ENCODE results near the gene CTPS2.
"Not testable (repeated sequence)": the region's sequence is repeated elsewhere in the genome, so short reads cannot be mapped to it uniquely, and the experiment has no call there.

Gene CTPS2

DNA sequence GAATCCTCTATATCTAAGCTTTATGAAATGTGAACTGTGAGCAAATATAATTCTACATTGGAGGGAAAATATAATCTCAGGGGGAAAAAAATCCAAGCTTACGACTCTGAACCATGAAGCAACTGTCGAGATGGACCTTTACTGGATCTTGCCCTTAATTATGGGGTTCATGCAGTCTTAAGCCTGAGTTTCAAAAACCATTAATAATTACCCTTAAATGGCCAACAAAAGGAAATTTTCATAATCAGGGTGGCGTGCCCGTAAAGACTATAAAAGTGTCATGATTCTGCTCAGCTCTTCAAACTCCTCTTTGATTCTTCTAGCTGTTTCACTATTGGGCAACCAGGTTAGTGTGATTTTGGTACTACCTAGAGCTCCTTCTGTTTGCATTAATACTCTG, 62.6 kb downstream of the CTPS2 start, which contains the start of gene S100G:
Gene S100G, plus strand, starts transcription at position 301 of the 400 bp plus-strand sequence. CDS start 849 bp downstream, outside the sequence.
- no peak for DNase-seq

DNA sequence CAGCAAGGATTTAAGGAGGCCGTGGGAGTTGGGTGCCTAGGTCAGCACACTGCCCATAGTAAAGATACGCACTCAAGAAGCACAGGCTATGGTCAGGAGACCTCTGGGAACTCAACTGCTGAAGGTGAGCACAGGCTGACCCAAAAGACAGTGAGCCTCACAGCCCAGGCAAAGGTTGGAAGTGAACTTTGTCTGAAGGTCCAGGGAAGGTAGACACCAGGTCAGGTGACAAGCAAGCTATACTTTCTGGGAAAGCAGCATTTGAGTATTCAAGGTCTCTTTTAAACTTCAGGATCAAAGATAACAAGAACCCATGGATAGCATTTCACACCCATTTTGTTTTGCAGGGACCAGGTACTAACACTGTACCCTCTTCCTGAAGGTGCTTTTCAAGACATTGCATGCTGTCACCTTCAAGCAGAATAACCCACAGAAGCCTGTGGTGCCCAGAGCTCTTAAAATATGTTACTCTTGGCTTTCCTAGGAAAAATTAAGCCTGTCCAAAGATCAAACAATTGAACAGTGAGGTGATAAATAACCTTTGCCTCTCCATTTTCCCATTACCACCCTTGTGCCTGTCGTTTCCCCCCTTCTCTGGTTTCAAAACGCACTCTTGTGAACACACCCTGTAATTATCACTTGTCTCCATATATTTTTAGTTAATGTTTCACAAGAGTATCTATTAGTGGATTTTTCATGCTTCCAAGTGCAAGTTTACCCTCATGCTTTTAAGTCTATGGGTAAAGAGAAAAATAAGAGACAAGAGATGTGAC, 65.9 kb downstream of the CTPS2 start:
- no peak for DNase-seq

GRCh38 chrX:16643176-16643575, 69.3 kb downstream of the CTPS2 start:
- no peak for DNase-seq

DNA sequence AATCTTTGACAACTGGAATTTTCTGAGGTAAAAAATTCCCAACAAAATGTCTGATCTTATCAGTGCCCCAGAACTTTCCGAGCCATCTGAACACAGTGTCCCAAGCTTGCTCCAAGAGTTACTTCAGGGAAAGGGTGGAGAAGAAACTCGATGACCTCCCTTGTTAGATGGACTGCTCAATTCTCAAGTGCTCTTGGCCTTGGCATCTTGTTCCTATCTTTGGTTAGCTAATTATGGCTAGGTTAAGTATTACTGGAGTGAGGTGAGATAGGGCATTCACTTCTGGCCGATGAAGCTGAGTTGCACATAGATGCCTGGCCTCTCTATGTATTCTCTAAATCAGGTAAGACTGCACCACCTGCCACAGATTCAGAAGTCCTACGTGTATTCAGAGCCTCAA, 71.6 kb downstream of the CTPS2 start:
- DNase-seq, result no peak

DNA sequence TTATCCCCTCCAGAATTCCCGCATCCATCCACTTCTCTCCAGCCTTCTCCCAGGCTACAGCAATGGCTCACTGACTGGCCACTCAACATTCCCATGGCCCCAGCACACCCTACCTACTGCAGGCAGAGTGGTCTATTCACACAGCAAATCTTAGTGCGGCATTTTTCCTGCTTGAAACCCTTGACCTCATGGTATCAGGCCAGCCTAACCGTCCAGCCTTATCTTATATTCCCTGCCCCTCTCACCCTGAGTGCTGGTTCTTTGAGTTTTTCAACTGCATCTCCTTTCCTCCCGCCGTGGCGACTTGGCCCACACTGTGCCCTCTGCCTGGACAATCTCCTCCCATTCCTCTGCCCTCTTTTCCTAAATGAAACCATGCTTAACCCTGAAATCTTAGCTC, 72.5 kb downstream of the CTPS2 start:
- DNase-seq, result no peak

DNA sequence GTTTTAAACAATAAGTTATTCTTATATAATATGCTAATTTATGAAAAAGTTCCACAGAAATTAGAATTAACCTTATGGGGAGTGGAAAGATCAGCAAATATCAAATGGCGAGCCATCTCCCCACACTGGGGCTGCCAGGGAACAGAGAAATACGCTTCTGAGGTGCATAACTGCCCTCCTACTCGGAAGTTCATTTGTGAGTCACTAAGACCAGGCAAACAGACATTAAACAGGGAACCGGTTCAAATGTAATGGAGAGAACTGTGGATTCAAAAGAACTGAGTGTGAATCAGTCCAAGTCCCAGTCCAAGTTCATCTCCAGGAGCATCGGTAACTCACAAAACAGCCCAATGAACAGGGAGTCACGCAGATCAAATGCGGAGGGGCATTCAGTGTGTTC, 73.9 kb downstream of the CTPS2 start:
- DNase-seq, result no peak

DNA sequence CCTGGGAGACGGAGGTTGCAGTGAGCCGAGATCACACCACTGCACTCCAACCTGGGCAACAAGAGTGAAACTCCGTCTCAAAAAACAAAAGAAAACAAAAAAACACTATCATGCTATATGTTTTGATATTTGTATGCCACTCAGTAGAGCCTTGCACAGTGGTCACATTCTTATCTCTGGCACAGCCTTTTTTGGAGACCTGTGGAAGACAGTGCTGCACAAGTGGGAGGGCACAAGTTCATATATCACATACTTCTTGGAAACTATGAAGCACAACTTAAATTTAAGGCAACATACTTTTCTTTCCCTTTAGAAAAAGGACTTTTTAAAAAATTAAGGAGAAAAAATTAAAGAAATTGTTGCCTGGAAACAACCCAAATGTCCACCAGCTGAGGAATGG, 76.9 kb downstream of the CTPS2 start:
- DNase-seq, result no peak

GRCh38 chrX:16635040-16635439, 77.4 kb downstream of the CTPS2 start:
- DNase-seq, result no peak

DNA sequence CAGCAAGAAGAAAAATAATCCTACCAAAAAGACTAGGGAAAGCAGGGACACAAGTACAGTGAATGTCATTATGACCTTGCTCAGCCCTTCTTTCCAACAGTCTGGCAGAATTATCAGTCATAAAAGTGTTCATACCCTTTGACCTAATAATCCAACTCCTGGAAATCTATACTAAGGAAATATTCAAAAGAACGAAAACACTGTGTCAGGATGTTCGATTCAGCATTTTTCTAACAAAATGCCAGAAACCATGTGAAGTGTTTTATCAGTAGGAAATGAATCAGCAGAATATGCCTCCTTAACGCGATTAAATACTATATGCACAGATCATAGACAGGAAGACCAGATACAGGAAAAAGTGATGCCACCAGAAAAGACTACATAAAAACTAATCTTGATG, 78.7 kb downstream of the CTPS2 start:
- no peak for DNase-seq

- no peak for DNase-seq
Observed at GRCh38 chrX:16629909-16630308, 82.6 kb downstream of the CTPS2 start.

GRCh38 chrX:16628946-16629595, 83.4 kb downstream of the CTPS2 start:
- DNase-seq, result no peak

- DNase-seq, result not testable (repeated sequence)
Observed at GRCh38 chrX:16628511-16628910, 84.0 kb downstream of the CTPS2 start.

- DNase-seq, result no peak
Observed at GRCh38 chrX:16619024-16619423, 93.4 kb downstream of the CTPS2 start.

DNA sequence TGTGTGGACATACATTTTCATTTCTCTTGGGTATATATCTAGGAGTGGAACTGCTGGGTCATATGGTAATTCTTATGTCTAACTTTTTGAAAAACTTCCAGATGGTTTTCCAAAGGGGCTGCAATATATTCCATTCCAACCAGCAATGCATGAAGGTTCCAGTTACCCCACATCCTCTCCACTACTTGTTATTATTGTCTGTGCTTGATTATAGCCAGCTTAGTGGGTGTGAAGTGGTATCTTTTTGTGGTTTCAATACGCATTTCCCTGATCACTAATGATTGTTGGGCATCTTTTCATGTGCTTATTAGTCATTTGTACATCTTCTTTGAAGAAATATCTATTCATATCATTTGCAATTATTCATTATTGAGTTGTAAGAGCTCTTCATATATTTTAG, 94.0 kb downstream of the CTPS2 start:
- no peak for DNase-seq

GRCh38 chrX:16617382-16617781, 95.1 kb downstream of the CTPS2 start:
- no peak for DNase-seq

DNA sequence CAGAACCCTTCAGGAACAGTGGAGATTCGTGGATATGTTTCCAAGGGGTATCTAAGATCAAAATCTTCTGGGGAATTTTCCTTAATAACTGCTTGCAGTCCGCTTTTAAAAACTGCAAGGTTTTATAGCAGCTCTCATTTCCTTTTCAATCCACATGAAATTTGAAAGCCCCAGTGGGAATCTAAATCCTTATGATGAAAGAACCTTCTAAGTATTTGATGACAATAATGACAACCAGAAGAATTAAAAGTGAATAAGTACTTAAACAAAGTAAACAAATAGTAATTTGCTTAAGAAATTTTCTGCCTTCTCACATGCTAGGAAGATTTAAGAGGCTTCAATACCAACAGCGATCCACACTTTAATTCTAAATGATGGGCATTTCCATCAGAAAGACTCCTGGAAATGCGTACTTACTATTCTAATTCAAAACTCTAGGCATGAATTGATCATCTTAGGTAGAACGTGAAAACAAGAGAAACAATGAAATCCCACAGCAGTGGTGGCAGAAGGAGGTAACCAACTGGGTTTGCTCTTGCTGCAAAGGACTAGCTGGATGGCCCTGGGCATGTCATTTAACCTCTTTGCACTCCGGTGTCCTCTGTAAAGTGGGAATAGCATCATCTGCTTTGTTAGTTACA, 100.1 kb downstream of the CTPS2 start:
- DNase-seq, result no peak

GRCh38 chrX:16610654-16611053, 101.8 kb downstream of the CTPS2 start:
- not testable (repeated sequence) for DNase-seq

- no peak for DNase-seq
Observed at GRCh38 chrX:16610121-16610621, 102.3 kb downstream of the CTPS2 start.

DNA sequence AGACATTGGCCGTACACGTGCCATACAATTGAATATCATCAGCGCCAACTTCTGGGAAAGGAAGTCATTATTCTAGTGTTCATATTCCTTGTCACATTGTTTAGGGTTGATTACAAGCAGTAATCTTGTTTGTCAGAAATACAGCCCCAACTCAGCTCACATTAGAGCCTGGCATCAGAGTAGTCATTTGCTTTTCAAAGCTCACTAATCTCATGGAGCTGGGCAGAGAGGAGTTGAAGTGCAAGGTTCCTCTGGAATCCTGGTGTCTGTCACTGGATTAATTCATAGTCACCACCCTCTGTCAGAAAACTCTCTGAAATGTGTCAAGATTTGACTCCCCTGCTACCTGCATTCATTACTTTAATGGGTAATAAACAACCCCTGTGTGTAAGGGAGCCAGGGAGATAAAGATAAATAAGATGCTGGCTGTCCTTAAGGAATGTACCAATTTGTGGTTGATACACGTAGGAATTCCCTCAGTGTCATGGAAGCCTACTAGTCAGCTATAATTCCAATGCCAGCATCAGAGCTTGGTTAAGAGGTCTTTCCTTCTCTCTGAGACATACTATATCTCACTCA, 106.2 kb downstream of the CTPS2 start:
- DNase-seq, result no peak

DNA sequence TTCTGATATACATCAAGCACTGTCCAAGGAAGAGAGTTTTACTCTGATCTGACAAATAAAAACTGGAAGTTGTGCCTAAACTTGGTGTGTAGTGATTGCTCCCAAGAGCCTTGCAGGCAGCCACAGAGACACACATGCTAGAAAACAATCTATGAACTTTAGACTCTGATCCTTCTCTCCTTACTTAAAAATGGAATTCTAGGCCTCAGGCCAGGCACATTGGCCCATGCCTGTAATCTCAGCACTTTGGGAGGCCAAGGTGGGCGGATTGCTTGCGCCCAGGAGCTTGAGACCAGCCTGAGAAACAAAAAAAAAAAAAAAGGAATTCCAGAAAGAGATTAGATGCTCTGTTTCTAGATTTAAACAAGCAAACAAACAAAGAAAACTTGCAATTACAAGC, 108.1 kb downstream of the CTPS2 start:
- DNase-seq, result no peak

GRCh38 chrX:16603822-16604221, 108.6 kb downstream of the CTPS2 start:
- DNase-seq, result no peak

- not testable (repeated sequence) for DNase-seq
Observed at GRCh38 chrX:16603235-16603634, 109.2 kb downstream of the CTPS2 start.

GRCh38 chrX:16601885-16602284, 110.6 kb downstream of the CTPS2 start:
- no peak for DNase-seq

Measured in activated T-cell treated with anti-CD3 and anti-CD28 coated beads, Interleukin-2, amount 50 U/mL, for 1 hour (primary cell).